Stimulated activated CD4-positive, alpha-beta T cell treated with anti-CD3 and anti-CD28 coated beads, Interleukin-4, amount 100 ng/mL, for 4 hours (primary cell): ENCODE measurements around the gene HBG2.

Source experiments
- DNase-seq, 2 experiments: peaks; one replicate each; pipeline ENCODE4 v3.0.0-alpha.2; 2020

Gene HBG2

GRCh38 chr11:5247472-5248192 lies 6.9 kb downstream of the HBG2 start:
- DNase-seq = no peak

GRCh38 chr11:5246772-5247471 lies 7.7 kb downstream of the HBG2 start:
- no peak for DNase-seq

GRCh38 chr11:5245155-5245554 lies 9.4 kb downstream of the HBG2 start:
- no peak for DNase-seq

GRCh38 chr11:5243816-5244180 lies 10.8 kb downstream of the HBG2 start:
- DNase-seq = no peak

- no peak for DNase-seq
These were observed 11.4 kb downstream of the HBG2 start for GRCh38 chr11:5242933-5243815.

GRCh38 chr11:5242208-5242607 lies 12.4 kb downstream of the HBG2 start:
- no peak for DNase-seq

- DNase-seq = no peak
These were observed 13.1 kb downstream of the HBG2 start for GRCh38 chr11:5241458-5241857.

GRCh38 chr11:5240458-5240857 lies 14.1 kb downstream of the HBG2 start:
- no peak for DNase-seq

GRCh38 chr11:5240056-5240455 lies 14.5 kb downstream of the HBG2 start:
- DNase-seq = no peak

GRCh38 chr11:5239046-5239445 lies 15.5 kb downstream of the HBG2 start:
- no peak for DNase-seq

- no peak for DNase-seq
These were observed 16.1 kb downstream of the HBG2 start for GRCh38 chr11:5238486-5238885.

GRCh38 chr11:5237420-5237819 lies 17.2 kb downstream of the HBG2 start:
- no peak for DNase-seq

GRCh38 chr11:5235364-5236095 lies 19.1 kb downstream of the HBG2 start:
- DNase-seq = no peak

- no peak for DNase-seq
These were observed 20.2 kb downstream of the HBG2 start, which contains the start of gene HBD for GRCh38 chr11:5234381-5234834. Gene HBD, minus strand, starts transcription at chr11:5234483. Its CDS starts 50 bp downstream, at chr11:5234433.

GRCh38 chr11:5233307-5233706 lies 21.3 kb downstream of the HBG2 start:
- DNase-seq = no peak

- no peak for DNase-seq
These were observed 21.8 kb downstream of the HBG2 start for GRCh38 chr11:5232821-5233220.

- no peak for DNase-seq
These were observed 22.4 kb downstream of the HBG2 start for GRCh38 chr11:5232176-5232575.

- DNase-seq = no peak
These were observed 23.5 kb downstream of the HBG2 start for GRCh38 chr11:5231111-5231510.

- no peak for DNase-seq
These were observed 24.3 kb downstream of the HBG2 start for GRCh38 chr11:5230266-5230665.

GRCh38 chr11:5229796-5230195 lies 24.8 kb downstream of the HBG2 start:
- no peak for DNase-seq

- DNase-seq = no peak
These were observed 25.2 kb downstream of the HBG2 start for GRCh38 chr11:5229356-5229755.

GRCh38 chr11:5228124-5228523 lies 26.5 kb downstream of the HBG2 start:
- no peak for DNase-seq

- no peak for DNase-seq
These were observed 26.9 kb downstream of the HBG2 start for GRCh38 chr11:5227681-5228080.
